ENCODE results near the gene NLRC3.

DNA sequence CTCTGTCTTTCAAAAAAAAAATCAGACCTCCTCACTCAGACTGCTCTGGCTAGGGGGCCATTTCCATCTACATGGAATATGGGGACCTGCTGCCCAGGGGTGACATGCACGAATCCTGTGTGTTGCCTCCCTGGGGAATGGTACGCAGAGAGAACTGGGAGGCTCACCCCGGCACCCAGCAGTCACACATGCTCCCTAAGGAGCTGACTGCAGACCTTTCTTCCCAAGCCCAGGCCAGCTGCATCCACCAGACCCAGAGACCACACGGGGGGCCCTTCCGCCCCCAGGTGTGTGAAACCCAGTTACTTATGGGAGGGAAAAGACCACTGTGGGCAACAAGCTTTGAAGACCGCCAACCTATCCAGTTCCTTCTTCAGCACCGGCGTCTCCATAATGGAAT is 7.2 kb upstream of the NLRC3 start:
- TF ChIP-seq POLR2A (IDR thresholded peaks at IDR 0.05; ENCODE audit: low read length), result no peak
- no peak for TF ChIP-seq GATA1 (IDR thresholded peaks at IDR 0.05; ENCODE audit: low read depth, low read length)

Measured in erythroblast (primary cell).